Left lung (tissue), 10 donors: Measurements from ENCODE around the gene TEAD1. TPM values are rescaled to one million over a fixed set of nuclear protein-coding genes. Genes with fewer than 3 reads are reported as not detected.

Experiments used
- ATAC-seq: fragments of 200-7000 bp; cut with Tn5 transposase; one replicate; pipeline ENCODE4 v1.9.1; 2020; ENCODE audit warnings: moderate library complexity
- DNase-seq, 4 donors: peaks; one replicate each; pipeline ENCODE4 v3.0.0-alpha.2; 2013 to 2020
- H3K27ac ChIP-seq, 2 donors: fragments of 200-600 bp; sonication (generic) in 1 of 2; one replicate each; pipeline versions ENCODE4 v1.5.0 to v1.8.0; 2020 to 2021
- H3K27me3 ChIP-seq, 2 donors: fragments of 200-600 bp; sonication (generic) in 1 of 2; one replicate each; pipeline versions ENCODE4 v1.5.0 to v1.8.0; 2020 to 2021
- H3K36me3 ChIP-seq, 2 donors: fragments of 200-600 bp; sonication (generic) in 1 of 2; one replicate each; pipeline versions ENCODE4 v1.5.0 to v1.8.0; 2020 to 2021
- H3K4me1 ChIP-seq, 2 donors: fragments of 200-600 bp; one replicate each; pipeline ENCODE4 v1.8.0; 2021
- H3K4me3 ChIP-seq, 2 donors: fragments of 200-600 bp; sonication (generic) in 1 of 2; one replicate each; pipeline versions ENCODE4 v1.5.0 to v1.8.0; 2020 to 2021; ENCODE audit warnings: mild to moderate bottlenecking in 1 of 2
- H3K9me3 ChIP-seq, 2 donors: fragments of 200-600 bp; sonication (generic) in 1 of 2; one replicate each; pipeline versions ENCODE4 v1.5.0 to v1.8.0; 2020 to 2021
- intact Hi-C, 2 donors: fragments of 100-400 bp; cut with DNase I; formaldehyde crosslinking; loops; one replicate each; pipeline versions ENCODE4 v1.11.2 to v1.14.2; 2022
- polyA plus RNA-seq, 6 donors: library from polyadenylated mRNA; unstranded; fragments of 120-200 nt; gene quantifications; one replicate each; pipeline ENCODE4 v1.2.1, GENCODE V29; 2013; ENCODE audit not compliant: insufficient read length in 6 of 6
- total RNA-seq, 2 donors: library from RNA; stranded (reverse); fragmentation: NEBNext Ultra II Directional; extraction: Animal tissue kit (Norgen Biotek cat#: 25700); gene quantifications; one replicate each; pipeline ENCODE4 v1.2.1, GENCODE V29; 2021
- TF ChIP-seq, protein P1 (sequence below), 2 donors: fragments of 200-600 bp; sonication (generic) in 1 of 2; IDR thresholded peaks; one replicate each; pipeline versions ENCODE4 v1.5.0 to v1.8.0; 2021; ENCODE audit warnings: antibody characterized with exemption in 2 of 2
- donor health status: DM: no; HTN: yes; CAD: no.
- donor health status: DM: no; HTN: no; CAD: no.

The TEAD1 gene
- total and polyA plus RNA-seq, 8 donors, result 58.1 to 106 (median 86.9) TPM

DNA sequence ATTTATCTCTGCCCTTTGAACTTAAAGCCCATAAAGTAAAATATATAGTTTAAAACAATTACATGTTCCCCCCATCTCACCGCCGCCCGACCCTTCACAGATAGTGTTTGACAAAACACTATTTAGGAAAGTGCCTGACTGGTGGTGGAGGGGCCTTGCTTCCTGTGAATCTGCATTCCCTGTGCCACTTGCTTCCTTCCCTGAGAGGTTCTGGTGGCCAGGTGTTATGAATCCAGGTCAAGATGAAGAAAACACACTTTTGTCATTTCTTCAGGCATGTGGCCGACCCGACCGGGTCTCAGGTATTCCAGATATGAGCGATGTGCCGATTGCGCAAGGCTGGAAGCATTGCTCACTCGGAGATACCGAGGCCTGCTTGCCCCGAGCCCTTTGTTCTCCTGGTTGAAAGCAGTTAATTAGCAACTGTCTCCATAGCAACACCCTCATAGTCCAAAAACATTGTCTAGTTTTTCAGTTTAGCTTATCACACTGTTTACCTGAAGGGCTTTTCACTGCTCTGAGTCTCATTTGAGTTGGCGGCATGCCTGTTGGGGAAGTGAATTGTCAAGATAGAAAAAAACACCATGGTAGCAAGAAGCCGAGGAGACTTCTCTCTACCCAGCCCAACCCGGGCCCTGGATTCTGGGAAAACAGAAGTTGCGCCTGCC lies 128.3 kb downstream of the TEAD1 start:
- peaks cover 16 to 20% of the 10 kb centered on the region in 2 donors for H3K4me1 ChIP-seq
- peak; percentile 70 to 90 (median 87) for DNase-seq
- intact Hi-C loops, result loop anchor here in 1 of 2 donors (10.0 kb wide), 1 partner anchor 118 kb away; no protein-coding TSS in a partner anchor

DNA sequence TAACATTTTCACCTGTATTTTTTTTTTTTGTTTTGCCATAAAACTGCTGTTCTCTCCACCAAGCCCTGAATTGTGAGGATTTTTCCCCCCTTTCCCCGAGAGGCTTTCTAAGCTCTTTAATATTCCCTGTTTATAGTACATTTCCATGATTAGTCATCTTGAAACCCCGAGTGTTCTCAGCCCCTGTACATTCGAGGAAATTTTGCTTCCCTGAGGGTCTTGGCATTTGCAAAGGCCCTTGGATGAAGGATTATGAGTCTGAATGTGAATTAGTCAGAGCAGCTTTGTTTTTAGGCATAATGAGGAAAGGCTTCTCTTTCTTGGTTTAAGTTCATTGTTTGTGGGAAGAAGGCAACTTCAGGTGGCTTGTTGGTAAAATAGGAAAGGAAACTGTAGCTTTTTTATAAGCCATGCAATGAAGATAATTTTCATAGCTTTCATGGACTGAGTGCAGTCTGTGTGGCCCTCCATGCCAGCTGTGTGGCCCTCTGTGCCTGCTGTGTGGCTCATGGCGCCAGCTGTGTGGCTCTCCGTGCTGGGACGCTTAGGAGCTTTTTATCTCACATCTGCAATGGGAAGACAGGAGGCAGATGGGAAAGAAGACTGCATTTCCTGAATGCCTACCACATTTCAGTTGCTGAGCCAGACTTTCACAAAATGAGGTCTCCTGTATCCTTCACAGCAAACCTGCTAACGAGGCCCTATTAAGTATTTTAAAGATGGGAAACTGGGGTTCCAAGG lies 129.0 kb downstream of the TEAD1 start:
- ATAC-seq, result no peak
- H3K4me1 ChIP-seq, result peaks cover 16 to 21% of the 10 kb centered on the region in 2 donors
- TF ChIP-seq, protein P1, sequence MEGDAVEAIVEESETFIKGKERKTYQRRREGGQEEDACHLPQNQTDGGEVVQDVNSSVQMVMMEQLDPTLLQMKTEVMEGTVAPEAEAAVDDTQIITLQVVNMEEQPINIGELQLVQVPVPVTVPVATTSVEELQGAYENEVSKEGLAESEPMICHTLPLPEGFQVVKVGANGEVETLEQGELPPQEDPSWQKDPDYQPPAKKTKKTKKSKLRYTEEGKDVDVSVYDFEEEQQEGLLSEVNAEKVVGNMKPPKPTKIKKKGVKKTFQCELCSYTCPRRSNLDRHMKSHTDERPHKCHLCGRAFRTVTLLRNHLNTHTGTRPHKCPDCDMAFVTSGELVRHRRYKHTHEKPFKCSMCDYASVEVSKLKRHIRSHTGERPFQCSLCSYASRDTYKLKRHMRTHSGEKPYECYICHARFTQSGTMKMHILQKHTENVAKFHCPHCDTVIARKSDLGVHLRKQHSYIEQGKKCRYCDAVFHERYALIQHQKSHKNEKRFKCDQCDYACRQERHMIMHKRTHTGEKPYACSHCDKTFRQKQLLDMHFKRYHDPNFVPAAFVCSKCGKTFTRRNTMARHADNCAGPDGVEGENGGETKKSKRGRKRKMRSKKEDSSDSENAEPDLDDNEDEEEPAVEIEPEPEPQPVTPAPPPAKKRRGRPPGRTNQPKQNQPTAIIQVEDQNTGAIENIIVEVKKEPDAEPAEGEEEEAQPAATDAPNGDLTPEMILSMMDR (IDR thresholded peaks at IDR 0.05), result no peak
- H3K27ac ChIP-seq, result peak overlapping the region; percentile 71 to 72
- peaks cover 0 to 6% of the 10 kb centered on the region in 2 donors for H3K27me3 ChIP-seq
- H3K36me3 ChIP-seq, result no peaks in the 10 kb centered on the region
- intact Hi-C loops, result loop anchor here in 1 of 2 donors (10.0 kb wide), 1 partner anchor 118 kb away; no protein-coding TSS in a partner anchor
- no peaks in the 10 kb centered on the region for H3K9me3 ChIP-seq
- DNase-seq, result no peak
- no peak overlapping the region for H3K4me3 ChIP-seq

More for the DNA sequence above, 128.3 kb downstream of the TEAD1 start:
- H3K27ac ChIP-seq, result peak overlapping the region; percentile 71 to 72
- no peak overlapping the region for H3K4me3 ChIP-seq
- no peaks in the 10 kb centered on the region for H3K9me3 ChIP-seq
- H3K36me3 ChIP-seq, result no peaks in the 10 kb centered on the region
- peak; percentile 71 for ATAC-seq
- TF ChIP-seq, protein P1 (IDR thresholded peaks at IDR 0.05), result no peak
- H3K27me3 ChIP-seq, result peaks cover 0 to 6% of the 10 kb centered on the region in 2 donors

DNA sequence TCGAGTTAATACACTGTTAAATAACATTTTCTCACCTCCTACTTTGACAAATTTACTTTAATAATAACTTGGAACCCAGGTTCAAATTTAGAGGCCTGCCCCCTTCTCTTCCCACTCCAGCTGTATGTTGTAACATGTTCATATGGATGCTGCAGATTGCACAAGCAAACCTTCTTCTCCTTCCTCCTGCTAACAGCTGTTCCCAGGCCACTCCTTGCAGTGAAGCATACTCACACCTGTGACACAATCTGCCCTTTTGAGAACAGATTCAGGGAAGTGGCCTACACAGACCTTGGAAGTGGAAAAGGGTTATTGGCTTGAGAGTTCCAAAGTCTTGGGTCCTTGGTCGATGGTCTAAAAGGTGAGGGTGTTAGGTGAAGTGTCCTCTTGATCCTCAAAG lies 131.9 kb downstream of the TEAD1 start:
- no peak for DNase-seq
- Histone ChIP-seq H3K4me1 (peaks cover 8 to 23% of the 10 kb centered on the region in 2 donors), H3K4me3 (no peak overlapping the region), H3K36me3 (no peaks in the 10 kb centered on the region), H3K27ac (peak overlapping the region; percentile 14 to 28), H3K9me3 (no peaks in the 10 kb centered on the region), H3K27me3 (no peaks in the 10 kb centered on the region)
- TF ChIP-seq, protein P1 (IDR thresholded peaks at IDR 0.05), result no peak
- ATAC-seq, result peak; percentile 31
- intact Hi-C loops, result loop anchor here in 1 of 2 donors (10.0 kb wide), 1 partner anchor 121 kb away; no protein-coding TSS in a partner anchor

DNA sequence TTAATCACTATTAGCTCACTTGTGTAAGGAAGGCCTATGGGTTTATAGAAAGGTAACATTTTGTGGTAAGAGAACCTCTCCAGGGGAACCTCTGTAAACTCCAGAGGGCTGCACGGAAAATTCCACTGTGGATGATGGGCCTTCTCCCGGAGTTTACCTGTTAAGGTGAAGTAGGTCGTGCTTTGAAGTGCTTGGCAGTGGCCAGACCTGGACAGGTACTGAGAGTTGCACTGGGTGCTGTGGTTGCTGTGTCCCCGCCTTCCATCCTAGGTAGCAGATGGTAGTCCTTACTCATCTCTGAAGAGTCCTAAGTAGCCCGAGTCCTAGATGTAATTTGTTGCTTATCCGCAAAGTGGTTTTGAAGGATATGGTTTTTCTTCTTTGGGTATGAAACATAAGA lies 133.4 kb downstream of the TEAD1 start:
- intact Hi-C loops, result loop anchor here in 1 of 2 donors (10.0 kb wide), 1 partner anchor 123 kb away; no protein-coding TSS in a partner anchor
- no peaks in the 10 kb centered on the region for H3K9me3 ChIP-seq
- H3K27ac ChIP-seq, result peak overlapping the region; percentile 5 to 14
- TF ChIP-seq, protein P1 (IDR thresholded peaks at IDR 0.05), result no peak
- H3K4me3 ChIP-seq, result no peak overlapping the region
- H3K4me1 ChIP-seq, result peaks cover 6 to 20% of the 10 kb centered on the region in 2 donors
- no peaks in the 10 kb centered on the region for H3K36me3 ChIP-seq
- peak; percentile 67 for ATAC-seq
- no peaks in the 10 kb centered on the region for H3K27me3 ChIP-seq
- DNase-seq, result peak in 2 of 4 donors; percentile 50 to 76

DNA sequence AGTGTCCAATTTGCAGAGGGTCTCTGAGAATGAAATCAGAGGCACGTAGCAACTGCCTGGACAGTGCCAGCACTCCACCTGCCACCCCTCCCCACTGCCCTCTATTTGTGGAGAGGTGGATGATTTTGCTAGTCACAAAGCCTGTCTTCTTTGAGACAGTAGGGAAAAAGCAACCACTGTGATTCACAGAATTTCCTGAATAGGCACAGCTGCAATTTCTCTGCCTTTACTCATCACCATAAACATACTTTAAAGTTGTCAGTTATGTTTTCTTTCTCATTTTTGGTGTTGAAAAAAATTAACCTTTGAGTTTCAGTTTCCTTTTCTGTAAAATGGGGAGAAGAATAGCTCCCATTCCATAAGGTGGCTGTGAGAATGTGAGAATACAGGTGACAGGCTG lies 134.3 kb downstream of the TEAD1 start:
- TF ChIP-seq, protein P1 (IDR thresholded peaks at IDR 0.05), result no peak
- no peak for ATAC-seq
- no peak for DNase-seq
- no peak overlapping the region for H3K27ac ChIP-seq
- no peaks in the 10 kb centered on the region for H3K36me3 ChIP-seq
- H3K4me1 ChIP-seq, result peaks cover 6 to 17% of the 10 kb centered on the region in 2 donors
- no peak overlapping the region for H3K4me3 ChIP-seq
- H3K9me3 ChIP-seq, result no peaks in the 10 kb centered on the region
- intact Hi-C loops, result loop anchor here in 1 of 2 donors (10.0 kb wide), 1 partner anchor 124 kb away; no protein-coding TSS in a partner anchor
- no peaks in the 10 kb centered on the region for H3K27me3 ChIP-seq
